HepG2 (cell line): ENCODE measurements around the gene OASL. TPM values are rescaled to one million over a fixed set of nuclear protein-coding genes. Genes with fewer than 3 reads are reported as not detected.

Source experiments
- CREB1 ChIP-seq, 2 experiments: fragments of 450-650 bp in 1 of 2; IDR thresholded peaks; 2 replicates each; pipeline ENCODE4 v1.6.1; 2016 to 2017; ENCODE audit warnings: control low read depth in 1 of 2, mild to moderate bottlenecking in 1 of 2, missing compliant biosample characterization in 1 of 2, missing genetic modification characterization in 1 of 2
- FOSL2 ChIP-seq: sonication (generic); formaldehyde crosslinking; IDR thresholded peaks from 2 replicates; pipeline ENCODE4 v1.4.0; 2020; ENCODE audit warnings: missing genetic modification reagents
- FOXJ3 ChIP-seq: sonication (generic); formaldehyde crosslinking; IDR thresholded peaks from 2 replicates; pipeline ENCODE4 v1.4.0; 2020; ENCODE audit warnings: missing genetic modification reagents, mild to moderate bottlenecking, borderline replicate concordance
- FOXP4 ChIP-seq: sonication (generic); formaldehyde crosslinking; IDR thresholded peaks from 2 replicates; pipeline ENCODE4 v1.4.0; 2020; ENCODE audit warnings: missing genetic modification reagents
- HMGXB3 ChIP-seq: sonication (generic); formaldehyde crosslinking; IDR thresholded peaks from 2 replicates; pipeline ENCODE4 v1.4.0; 2020; ENCODE audit warnings: missing genetic modification reagents, borderline replicate concordance
- HNF4A ChIP-seq: sonication (generic); formaldehyde crosslinking; IDR thresholded peaks from 2 replicates; pipeline ENCODE4 v1.4.0; 2020; ENCODE audit warnings: missing genetic modification reagents
- KLF16 ChIP-seq, 2 experiments: sonication (generic) in 1 of 2; formaldehyde crosslinking in 1 of 2; IDR thresholded peaks; 2 replicates each; pipeline versions ENCODE4 v1.6.1 to v1.8.0; 2016 to 2023; ENCODE audit warnings: missing genetic modification reagents in 2 of 2, missing compliant biosample characterization in 1 of 2
- ONECUT2 ChIP-seq: sonication (generic); formaldehyde crosslinking; IDR thresholded peaks from 2 replicates; pipeline ENCODE4 v1.4.0; 2020; ENCODE audit warnings: missing genetic modification reagents
- ZBTB2 ChIP-seq: sonication (generic); formaldehyde crosslinking; IDR thresholded peaks from 2 replicates; pipeline ENCODE4 v1.8.0; 2022; ENCODE audit warnings: low read depth, missing genetic modification reagents
- ZNF318 ChIP-seq: sonication (generic); formaldehyde crosslinking; IDR thresholded peaks from 2 replicates; pipeline ENCODE4 v1.4.0; 2020; ENCODE audit warnings: mild to moderate bottlenecking, missing genetic modification reagents
- ZNF605 ChIP-seq: sonication (generic); formaldehyde crosslinking; IDR thresholded peaks from 2 replicates; pipeline ENCODE4 v1.8.0; 2022; ENCODE audit warnings: mild to moderate bottlenecking, missing genetic modification reagents
- ZNF772 ChIP-seq: sonication (generic); formaldehyde crosslinking; IDR thresholded peaks from 2 replicates; pipeline ENCODE4 v1.5.0; 2020; ENCODE audit warnings: mild to moderate bottlenecking, missing genetic modification reagents
- polyA plus RNA-seq, 8 experiments: library from polyadenylated mRNA; depleted of rRNA in 3 of 8; stranded (reverse) in 7 of 8; unstranded in 1 of 8; fragments of >200 nt; fragmentation: Illumina TruSeq in 4 of 8; extraction: Trizol in 4 of 8; gene quantifications; 2 replicates each; pipeline versions ENCODE4 v1.2.1 to v1.2.3, GENCODE V29; 2011 to 2016; ENCODE audit warnings: low read depth in 4 of 8, missing spikeins in 1 of 8, mixed read lengths in 1 of 8; ENCODE audit not compliant: insufficient read depth in 1 of 8
- total RNA-seq, 5 experiments: library from RNA; depleted of rRNA; stranded (reverse); fragments of >200 nt; fragmentation: Illumina TruSeq; extraction: Trizol; gene quantifications; 2 replicates each; pipeline ENCODE4 v1.2.3, GENCODE V29; 2016; ENCODE audit warnings: low read depth in 1 of 5

The OASL gene
- total and polyA plus RNA-seq, 2 of the 13 experiments (the other 11 are each of a cell fraction or from before 2014, with no cell fraction given): 0.11 to 0.22 TPM

- TF ChIP-seq HMGXB3: 0 out of 2 replicates have a peak, but pooled peaks have one; percentile 30
- TF ChIP-seq CREB1 (IDR thresholded peaks at IDR 0.05): no peak
- TF ChIP-seq CREB1 (CRISPR knock-in tag; IDR thresholded peaks at IDR 0.05): 0 out of 2 replicates have a peak, but pooled peaks have one; percentile 10
- no peak for TF ChIP-seq ONECUT2 (CRISPR knock-in tag)
- TF ChIP-seq FOXP4 (CRISPR knock-in tag): peak; percentile 86
- TF ChIP-seq KLF16 (CRISPR knock-in tag; IDR thresholded peaks at IDR 0.05): 0 out of 4 replicates have a peak, but pooled peaks of 1 of the 2 experiments have one; percentile 39
- no peak for TF ChIP-seq ZBTB2
- 0 out of 2 replicates have a peak, but pooled peaks have one; percentile 23 for TF ChIP-seq ZNF318 (CRISPR knock-in tag)
- TF ChIP-seq HNF4A (CRISPR knock-in tag): peak; percentile 40
- no peak for TF ChIP-seq ZNF605 (CRISPR knock-in tag)
- TF ChIP-seq FOXJ3 (CRISPR knock-in tag): 0 out of 2 replicates have a peak, but pooled peaks have one; percentile 30
- peak; percentile 41; the same call in 1 of the 2 replicates for TF ChIP-seq FOSL2 (CRISPR knock-in tag)
- TF ChIP-seq ZNF772: 0 out of 2 replicates have a peak, but pooled peaks have one; percentile 35
Measured at GRCh38 chr12:120981407-120981941, 57.6 kb downstream of the OASL start (continued).
